SU-DHL-6 (cell line): ENCODE measurements around the gene SLC24A2.

Experiments
- EZH2phosphoT487 ChIP-seq: fragments of 200-600 bp; sonication (generic), shearing (Covaris generic); conservative IDR thresholded peaks from 2 replicates; pipeline ENCODE4 v1.6.1; 2018; ENCODE audit warnings: mild to moderate bottlenecking, antibody characterized with exemption, low read length, moderate library complexity, mixed read lengths
- TF ChIP-seq, protein P1 (sequence below): fragments of 200-600 bp; sonication (generic); IDR thresholded peaks from one replicate; pipeline ENCODE4 v1.5.1; 2017; ENCODE audit warnings: antibody characterized with exemption, mild to moderate bottlenecking, low read length, moderate library complexity; ENCODE audit not compliant: insufficient read depth, poor library complexity, severe bottlenecking

DNA sequence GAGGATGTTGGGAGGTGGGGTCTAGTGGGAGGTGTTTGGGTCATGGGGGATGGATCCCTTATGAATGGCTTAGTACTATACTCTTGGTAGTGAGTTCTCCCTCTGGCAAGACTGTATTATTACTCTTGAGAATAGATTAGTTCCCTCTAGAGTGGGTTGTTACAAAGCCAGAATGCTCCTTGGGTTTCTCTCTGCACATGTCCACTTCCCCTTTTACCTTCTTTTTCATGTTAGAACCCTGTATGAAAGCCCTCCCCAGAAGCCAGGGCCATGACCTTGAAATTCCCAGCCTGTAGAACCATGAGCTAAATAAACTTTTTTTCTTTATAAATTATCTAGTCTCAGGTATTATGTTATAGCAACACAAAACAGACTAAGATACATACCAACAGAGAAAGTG lies 31.1 kb downstream of the SLC24A2 start:
- TF ChIP-seq, protein P1, sequence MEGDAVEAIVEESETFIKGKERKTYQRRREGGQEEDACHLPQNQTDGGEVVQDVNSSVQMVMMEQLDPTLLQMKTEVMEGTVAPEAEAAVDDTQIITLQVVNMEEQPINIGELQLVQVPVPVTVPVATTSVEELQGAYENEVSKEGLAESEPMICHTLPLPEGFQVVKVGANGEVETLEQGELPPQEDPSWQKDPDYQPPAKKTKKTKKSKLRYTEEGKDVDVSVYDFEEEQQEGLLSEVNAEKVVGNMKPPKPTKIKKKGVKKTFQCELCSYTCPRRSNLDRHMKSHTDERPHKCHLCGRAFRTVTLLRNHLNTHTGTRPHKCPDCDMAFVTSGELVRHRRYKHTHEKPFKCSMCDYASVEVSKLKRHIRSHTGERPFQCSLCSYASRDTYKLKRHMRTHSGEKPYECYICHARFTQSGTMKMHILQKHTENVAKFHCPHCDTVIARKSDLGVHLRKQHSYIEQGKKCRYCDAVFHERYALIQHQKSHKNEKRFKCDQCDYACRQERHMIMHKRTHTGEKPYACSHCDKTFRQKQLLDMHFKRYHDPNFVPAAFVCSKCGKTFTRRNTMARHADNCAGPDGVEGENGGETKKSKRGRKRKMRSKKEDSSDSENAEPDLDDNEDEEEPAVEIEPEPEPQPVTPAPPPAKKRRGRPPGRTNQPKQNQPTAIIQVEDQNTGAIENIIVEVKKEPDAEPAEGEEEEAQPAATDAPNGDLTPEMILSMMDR, result no peak
- TF ChIP-seq EZH2phosphoT487, result no peak
